ENCODE data around the gene DOLPP1.

DOLPP1 gene

DNA sequence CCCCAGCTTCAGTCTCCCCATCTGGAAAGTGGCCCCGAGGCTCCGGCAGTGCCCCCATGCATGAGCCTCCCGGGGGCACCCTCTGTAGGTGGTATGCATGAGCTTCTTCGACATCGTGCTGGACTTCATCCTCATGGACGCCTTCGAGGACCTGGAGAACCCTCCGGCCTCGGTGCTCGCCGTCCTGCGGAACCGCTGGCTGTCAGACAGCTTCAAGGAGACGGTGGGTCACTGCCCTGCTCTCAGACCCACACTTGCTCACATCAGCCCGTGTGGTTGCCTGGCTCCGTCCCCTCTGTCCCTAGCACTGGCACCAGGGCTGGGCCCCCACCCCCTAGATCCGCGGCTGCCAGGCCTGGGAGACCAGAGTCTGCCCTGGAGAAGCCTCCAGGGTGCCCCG is 12.8 kb upstream of the DOLPP1 start:
- no peak for DNase-seq

DNA sequence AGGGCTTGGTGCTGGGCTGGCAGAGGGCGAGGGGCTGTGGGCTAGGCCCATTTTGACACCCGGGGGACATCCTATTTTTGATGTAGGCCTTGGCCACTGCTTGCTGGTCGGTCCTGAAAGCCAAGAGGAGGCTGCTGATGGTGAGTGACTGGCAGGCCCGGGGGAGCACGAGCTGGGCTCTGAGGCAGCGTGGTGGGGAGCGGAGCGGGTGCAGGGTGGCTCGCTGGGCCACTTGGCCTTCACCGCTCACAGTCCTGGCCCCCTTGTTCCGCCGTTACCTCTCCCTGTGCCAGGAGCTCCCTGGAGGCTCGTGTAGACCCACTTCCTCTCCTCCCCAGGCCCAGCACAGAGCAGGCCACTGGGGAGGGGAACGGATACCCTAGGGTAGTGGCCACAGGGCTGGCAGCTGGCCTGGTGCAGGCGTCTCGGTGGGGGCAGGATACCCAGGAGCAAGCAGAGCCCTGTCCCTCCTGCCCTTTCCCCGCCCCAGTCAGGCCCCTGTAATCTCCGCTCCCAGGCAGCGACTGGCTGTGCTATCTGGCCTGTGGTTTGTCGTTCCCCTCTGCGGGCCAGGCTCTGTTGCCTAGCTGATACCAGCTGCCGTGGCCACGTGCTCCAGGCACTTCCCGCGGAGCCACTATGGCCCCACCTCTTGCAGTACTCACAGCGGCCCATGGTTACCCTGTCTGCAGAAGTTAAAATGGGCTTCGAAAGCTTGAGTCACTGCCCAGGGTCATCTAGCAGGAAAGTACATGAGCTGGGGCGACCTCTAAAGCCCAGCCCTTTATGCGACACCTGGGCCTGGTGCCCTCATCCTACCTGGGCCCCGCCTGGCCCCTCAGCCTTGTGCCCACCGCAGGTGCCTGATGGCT is 11.7 kb upstream of the DOLPP1 start:
- peak; percentile 69 for DNase-seq

DNA sequence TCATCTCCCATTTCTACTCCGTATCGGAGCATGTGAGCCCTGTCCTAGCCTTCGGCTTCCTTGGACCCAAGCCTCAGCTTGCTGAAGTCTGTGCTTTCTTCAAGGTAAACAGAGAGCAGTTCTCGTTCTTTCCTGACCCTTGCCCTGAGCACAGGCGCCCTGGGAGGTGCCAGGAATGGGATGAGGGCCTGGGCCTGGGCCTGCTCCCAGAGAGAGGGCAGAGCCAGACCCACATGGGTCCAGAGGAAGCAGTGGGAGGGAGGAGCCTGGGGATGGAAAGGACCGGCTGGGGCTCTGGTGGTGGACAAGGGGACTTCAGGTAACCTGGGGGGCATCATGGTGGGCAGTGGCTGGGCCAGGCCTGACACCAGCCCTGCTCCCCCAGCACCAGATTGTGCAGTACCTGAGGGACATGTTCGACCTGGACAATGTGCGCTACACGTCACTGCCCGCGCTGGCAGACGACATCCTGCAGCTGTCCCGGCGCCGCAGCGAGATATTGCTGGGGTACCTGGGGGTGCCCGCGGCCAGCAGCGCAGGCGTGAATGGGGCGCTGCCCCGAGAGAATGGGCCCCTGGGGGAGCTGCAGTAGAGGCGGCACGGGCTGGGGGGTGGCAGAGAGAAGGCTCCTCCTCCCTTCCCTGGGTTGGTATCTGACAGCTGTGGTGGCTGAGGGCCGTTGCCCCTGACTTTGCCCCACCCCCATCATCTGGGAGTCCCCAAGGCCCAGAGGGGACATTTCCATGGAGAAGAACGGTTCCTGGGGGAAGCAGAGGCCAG is 10.9 kb upstream of the DOLPP1 start:
- no peak for DNase-seq

DNA sequence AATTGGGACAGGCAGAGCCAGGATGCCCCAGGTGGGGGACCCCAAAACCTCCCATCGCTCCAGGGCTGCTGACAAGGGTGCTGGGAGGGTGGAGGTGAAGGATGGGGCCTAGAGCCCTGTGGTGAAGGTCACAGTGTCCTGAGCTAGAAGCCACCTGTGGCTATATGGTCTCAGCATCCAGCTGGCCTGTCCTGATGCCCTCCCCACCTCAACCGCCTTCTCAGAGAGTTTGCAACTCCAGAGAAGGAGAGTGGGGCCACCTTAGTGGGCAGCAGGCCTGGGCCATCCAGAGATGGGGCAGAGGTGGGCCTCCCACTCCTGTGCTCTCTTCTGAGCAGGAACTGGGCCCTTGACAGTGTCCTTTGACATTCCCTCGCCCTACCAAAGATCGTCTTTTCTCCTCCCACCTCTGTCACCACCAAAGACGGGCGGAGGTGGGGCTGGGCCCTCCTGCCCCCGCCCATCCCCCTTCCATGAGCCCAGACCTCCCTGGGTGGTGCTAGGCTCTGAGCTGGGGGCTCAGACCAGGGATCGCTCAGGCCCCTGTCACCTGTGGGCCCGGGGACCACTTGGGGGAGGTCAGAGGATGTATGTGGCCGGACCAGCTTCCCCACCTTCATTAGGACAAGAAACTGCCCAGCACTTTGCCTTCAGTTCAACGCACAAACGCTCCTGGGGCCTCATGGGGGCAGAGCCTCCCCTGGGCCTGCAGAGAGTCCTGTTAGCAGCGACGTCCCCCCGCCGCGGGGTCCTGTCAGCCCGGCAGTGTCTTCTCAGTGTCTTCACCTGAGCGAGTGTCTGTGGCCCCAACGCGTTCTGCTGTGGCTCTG is 10.0 kb upstream of the DOLPP1 start:
- DNase-seq, result no peak

DNA sequence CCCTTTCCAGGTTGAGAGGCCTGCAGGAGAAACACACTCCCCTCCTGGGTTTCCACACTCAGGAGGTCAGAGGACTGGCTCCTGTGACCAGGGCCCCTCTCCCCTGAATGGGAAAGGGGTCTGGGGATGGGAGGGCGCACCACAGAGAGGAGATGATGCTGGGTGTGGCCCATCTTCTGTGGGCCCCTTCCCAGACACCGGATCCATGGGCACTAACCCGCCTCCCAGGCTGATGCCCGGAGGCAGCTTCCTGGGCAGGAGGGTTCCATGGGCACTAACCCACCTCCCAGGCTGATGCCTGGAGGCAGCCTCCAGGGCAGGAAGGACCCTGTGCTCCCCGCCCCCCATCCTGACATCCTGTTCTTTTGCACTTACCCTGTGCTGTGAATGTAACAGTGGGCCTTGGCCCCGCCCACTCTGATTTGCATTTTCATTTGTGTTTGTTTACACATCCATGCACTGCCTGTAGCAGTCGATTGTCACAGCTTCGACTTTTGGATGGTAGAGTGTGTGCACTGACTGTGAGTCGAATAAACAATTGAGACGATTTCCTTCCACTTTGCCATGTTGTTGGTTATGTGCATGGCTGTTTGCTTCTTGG is 9.3 kb upstream of the DOLPP1 start:
- DNase-seq, result peak; percentile 27

DNA sequence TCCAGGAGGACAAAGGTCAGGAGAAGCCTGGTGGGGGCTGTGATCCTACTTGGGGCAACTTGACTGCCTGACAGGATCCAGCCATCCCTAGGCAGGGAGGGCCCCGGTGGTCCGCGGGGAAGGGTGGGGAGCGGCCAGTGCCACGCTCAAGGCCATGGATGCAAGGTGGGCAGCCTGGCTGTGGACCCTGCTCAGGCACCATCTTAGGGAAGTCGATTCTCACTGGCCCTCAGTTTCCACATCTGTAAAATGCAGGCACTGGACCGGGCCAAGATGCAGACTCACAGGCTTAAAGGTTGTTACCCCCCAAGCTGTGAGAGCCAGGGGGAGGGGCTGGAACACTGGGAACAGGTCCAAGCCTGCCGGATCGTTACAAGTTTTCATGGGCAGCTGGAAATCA is 8.7 kb upstream of the DOLPP1 start:
- DNase-seq, result no peak

DNA sequence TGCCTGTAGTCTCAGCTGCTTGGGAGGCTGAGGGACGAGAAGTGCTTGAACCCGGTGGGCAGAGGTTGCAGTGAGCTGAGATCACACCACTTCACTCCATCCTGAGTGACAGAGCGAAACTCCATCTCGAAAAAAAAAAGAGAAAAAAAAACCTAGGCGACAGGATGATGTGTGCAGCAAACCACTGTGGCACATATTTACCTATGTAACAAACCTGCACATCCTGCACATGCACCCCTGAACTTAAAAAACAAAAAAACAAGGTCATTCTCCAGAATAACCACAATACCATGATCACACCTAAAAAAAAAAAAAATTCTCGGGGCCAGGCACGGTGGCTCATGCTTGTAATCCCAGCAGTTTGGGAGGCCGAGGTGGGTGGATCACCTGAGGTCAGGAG is 7.5 kb upstream of the DOLPP1 start:
- no peak for DNase-seq

DNA sequence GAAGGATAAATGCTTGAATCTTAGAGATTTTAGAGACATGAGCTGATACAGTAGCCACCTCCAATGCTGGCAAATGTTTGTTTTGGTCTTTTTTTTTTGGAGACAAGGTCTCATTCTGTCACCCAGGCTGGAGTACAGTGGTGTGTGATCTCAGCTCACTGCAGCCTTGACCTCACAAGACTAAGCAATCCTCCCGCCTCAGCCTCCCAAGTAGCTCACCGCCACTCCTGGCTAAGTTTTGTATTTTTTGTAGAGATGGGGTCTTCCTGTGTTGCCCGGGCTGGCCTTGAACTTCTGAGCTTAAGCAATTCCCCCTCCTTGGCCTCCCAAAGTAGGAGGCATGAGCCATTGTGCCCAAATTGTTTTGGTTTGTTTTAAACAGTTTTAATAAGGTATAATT is 6.8 kb upstream of the DOLPP1 start:
- no peak for DNase-seq

DNA sequence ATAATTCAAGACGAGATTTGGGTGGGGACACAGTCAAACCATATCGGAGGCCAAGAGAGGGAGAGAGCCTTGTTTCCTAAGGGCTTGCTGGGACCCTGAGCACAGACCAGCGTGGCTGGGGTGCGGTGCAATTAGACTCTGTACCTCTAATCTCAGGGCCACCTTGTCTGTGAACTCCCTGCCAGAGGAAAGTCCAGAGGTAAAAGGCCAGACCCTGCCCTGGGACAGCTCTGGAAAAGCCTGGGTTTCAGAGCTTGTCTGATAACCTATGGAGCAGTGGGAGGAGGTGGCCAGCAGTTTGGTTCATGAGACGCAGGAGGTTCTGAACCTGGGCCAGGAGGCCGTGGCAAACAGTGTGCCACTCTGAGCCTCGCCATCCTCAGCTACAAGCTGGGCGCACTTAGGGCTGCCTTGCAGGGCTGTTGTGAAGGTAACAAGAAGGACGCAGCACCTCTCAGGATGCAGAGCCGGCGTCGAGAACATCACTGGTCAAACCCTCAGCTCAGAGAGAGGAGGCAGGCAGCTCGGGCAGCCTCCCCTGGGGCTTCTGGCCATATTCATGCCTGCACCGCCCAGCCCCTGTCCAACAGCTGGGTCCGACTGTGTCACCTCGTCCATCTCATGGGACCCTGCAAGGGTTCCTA is 4.8 kb upstream of the DOLPP1 start:
- no peak for DNase-seq

DNA sequence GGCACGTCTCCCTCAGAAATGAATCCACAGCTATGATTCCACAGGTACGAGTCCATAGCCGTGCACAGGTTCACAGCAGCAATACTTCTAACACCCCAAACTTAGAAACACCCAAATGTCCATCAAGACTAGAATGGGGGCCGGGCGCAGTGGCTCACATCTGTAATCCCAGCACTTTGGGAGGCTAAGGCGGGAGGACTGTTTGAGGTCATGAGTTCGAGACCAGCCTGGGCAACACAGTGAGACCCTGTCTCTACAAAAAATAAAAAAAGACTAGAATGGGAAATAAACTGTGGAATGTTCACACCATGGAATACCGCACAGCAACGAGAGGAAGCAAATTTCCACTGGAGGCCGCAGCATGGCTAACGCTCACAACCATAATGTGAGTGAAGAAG is 4.3 kb upstream of the DOLPP1 start:
- DNase-seq, result no peak

DNA sequence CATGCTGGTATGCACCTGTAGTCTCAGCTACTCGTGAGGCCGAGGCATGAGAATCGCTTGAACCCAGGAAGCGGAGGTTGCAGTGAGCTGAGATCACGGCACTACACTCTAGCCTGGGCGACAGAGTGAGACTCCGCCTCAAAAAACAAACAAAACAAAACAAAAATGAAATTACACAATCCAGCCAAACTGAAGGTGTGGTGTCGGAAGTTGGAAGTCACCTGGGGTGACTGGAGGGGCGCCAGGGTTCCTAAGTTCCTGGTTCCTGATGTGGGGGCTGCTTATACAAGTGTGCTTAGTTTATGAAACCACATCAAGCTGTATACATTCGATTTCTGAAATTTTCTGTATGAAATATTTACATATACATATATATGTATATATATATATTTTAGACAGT is 3.7 kb upstream of the DOLPP1 start:
- no peak for DNase-seq

DNA sequence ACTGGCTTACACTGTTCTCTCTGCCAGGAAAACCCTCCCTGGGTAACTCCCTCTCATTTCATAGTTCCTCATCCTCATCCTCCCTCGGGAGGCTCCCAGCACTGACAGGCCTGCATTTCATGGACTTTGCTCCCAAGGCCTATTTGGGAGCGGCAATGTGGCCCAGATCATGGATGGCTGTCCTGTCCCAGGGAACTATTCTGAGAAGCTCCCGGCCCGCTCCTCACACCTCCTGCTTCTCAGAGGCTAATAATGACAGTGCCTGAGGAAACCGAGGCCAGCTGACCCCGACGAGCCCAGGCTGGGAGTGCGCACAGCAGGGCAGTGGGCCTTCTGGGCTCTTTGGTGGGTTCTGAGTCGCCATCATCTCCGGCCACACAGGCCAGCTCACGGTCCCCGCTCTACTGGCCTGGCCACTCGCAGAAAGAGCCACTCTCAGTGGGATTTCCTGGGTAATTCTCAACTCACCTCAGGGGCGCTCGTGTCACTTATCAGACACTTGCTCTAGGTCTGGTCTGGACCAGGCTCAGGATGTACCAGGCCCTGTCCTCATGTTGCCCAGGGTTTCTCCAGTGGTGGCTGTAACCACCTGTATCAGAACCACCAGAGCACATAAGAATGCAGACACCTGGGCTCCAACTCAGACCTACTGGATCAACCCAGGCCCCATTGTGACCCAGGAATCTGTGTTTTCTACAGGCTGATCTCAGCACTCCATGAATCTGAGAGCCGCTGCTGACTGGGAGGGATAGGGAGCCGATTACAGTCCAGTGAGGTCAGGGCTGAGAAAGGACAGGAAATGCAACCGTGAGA is 2.0 kb upstream of the DOLPP1 start:
- no peak for DNase-seq

DNA sequence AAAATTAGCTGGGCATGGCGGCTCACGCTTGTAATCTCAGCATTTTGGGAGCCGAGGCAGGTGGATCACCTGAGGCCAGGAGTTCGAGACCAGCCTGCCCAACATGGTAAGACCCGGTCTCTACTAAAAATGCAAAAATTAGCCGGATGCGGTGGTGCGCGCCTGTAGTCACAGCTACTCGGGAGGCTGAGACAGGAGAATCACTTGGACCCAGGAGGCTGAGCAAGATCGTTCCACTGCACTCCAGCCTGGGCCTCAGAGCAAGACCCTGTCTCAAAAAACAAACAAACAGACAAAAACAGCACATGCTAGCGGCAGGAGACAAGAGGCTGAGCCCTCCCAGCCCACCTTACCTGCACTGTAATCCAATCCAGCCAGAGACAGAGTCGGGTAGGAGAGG is 1.1 kb upstream of the DOLPP1 start:
- no peak for DNase-seq

DNA sequence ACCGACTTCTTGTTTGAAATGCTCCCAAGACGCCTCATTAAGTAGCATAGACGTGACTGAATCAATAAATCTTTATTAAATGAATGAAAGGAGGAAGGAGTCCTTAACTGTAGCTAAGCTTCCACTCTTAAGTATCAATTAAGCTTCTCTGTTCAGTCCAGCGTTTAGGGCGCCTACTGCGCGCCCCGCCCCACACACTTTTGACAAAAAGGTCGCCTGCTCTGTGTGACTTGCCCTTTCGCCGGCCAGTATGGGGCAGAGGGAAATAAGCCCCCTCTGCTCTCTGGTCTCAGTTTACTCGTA is 662 bp upstream of the DOLPP1 start:
- DNase-seq, result no peak

DNA sequence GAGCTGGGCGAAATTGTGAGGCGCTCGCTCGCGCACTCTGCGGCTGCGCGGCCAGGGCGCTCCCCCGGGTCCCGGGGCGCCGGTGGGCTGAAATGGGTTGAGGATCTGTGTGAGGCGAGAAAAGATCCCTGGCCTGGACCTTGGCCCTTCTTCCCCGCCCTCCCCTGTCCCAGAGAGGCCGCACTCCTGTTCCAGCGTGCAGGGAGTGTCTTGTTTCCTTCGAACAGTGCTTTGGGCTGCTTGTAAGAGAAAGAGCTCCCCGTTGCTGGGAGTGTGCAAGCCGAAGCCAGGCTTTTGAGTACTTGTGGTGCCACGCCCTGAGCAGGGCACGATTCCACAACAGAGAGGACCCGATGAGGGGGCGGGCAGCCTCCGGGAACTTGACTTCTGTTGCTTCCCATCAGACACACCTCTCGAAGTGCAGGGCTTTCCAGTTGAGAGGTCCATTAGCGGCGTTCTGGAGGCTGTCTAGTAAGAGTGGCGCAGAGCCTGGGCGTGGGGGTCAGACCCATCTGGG is 535 bp downstream of the DOLPP1 start:
- peak; percentile 44 for DNase-seq

DNA sequence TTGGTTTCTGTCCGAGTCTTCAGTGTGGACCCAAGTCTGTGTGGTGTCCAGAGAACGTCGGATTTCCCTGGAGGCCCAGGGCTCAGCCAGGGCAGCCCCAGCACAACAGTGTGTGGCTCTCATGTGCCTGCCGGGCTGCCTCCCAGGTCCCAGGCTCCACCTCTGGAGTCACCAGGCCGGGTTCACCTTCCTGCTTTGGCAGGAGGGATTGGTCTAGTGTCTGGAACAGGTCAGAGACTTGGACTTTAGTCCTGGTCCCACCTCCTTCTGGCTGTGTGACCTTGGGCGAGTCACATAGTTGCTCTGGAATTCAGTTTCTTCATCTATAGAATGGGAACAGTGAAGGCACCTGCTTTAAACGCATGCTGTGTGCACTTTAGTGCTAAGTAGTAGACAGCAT is 3.2 kb downstream of the DOLPP1 start:
- DNase-seq, result no peak

DNA sequence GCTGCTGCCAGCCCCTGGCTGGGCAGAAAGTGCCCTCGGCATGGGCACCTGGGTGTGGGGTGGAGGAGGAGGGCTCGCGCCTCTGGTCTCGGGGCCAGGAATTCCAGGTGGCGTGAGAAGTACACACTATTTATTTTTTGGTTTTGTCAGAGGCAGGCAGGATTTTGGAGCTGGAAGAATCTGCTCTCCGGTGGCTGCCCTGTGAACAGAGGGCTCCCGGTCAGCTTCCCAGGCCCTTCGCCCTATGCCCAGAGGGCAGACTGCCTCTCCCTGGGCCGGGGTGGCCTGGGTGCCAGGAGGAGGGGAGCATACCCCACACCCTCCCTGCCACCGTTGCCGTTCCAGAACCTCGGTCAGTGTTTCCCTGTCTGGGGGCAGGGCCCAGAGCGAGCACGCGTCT is 8.3 kb downstream of the DOLPP1 start:
- DNase-seq, result no peak

DNA sequence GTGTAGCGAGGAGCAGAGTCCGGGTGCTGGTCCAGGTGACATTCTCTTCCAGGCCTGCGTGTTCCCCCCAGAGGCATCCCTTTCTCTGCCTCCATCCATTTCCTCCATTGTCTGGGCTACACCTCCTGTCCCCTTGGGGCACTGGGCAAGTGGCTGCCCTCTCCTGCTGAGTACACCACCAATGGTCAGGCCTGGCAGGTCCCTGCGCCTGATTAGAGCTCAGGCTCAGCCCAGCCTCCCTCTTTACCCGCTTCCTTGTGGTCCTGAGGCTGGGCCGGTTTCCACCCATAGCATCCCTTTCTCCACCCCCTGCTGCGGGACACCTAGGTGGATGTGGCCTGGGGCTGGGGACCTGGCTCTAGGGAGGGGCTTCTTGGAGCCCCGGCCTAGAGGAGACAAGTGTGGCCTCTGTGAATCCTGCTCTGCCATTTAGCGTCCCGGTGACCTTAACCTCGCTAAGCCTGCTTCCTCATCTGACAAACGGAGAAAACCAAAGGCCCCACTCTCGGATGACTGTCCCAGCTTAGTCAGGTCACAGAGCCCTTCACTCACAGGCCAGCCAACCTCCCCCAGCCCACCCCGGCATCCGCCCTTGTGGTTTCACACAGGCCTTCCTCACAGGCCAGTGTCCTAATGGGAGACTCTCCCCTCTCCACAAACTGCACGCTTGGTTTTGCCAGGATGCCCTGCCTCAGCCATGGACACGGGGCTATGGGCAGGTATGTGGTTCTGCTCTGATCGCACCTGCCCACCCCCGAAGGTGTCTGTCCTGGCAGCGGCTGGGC is 12.9 kb downstream of the DOLPP1 start:
- DNase-seq, result no peak

DNA sequence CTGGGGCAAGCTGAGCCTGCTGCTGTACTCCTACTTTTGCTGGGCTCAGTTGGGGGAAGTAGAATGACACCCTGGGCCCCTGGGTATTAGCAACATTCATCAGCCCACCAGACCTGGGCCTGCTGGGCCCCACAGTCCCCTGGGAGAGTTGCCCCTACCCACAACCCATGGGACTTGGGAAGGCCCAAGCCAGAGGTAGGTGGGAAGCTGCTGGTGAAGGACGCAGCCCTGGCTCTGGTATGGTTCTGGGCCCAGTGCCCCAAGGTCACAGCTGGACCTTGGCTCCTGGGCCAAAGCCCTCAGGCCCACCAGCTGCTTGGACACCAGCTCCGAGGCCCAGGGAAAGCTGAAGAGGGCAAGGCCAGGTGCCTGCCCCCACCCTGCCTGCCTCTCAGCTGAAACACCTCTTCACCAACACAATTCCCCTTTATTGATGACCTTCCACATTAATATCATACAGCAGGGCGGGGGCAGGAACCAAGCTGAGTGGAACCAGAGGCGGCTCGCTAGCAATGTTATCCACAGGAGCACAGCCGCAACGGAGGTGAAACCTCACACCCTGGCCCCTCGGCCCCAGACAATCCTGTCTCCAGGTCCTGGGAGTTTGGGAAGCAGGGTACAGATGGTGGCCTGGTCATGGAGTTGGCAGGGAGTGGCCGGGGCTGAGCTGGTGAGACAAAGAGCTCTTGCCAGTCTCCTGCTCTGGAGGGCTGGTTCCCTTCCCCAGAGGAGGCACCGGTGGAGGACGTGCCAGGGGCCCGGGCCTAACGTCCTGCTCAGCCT is 13.7 kb downstream of the DOLPP1 start:
- DNase-seq, result no peak

DNA sequence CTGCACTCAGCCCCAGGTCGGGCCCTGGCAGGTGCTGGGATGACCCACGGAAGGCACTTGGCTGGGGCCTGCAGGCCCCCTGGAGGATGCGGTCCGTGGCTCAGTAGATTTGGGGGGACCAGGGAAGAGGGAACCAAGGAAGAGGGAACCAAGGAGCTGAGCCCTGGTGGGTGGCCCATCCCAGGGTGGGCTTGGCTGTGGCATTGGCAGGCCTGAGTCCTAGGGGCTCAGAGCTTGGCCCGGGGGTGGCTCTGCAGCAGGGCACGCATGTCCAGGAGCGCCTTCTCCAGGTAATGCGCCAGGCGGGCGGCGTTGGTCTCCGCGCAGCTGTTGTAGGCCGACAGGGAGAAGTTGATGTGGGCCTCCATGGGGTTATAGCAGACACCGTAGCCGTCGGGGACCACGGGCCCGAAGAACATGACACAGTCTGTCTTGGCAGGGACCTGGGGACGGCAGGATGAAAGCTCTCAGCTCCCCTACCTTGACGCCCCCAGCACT is 14.3 kb downstream of the DOLPP1 start:
- DNase-seq, result no peak

Data from activated CD4-positive, alpha-beta T cell treated with anti-CD3 and anti-CD28 coated beads for 48 hours (primary cell).